GM18526 (cell line): ENCODE measurements around the gene CDH24.

Experiments used
- POLR2A ChIP-seq: IDR thresholded peaks from 3 replicates; pipeline ENCODE4 v1.6.1; 2011; ENCODE audit not compliant: insufficient read length; ENCODE audit errors: extremely low read depth

Gene CDH24

DNA sequence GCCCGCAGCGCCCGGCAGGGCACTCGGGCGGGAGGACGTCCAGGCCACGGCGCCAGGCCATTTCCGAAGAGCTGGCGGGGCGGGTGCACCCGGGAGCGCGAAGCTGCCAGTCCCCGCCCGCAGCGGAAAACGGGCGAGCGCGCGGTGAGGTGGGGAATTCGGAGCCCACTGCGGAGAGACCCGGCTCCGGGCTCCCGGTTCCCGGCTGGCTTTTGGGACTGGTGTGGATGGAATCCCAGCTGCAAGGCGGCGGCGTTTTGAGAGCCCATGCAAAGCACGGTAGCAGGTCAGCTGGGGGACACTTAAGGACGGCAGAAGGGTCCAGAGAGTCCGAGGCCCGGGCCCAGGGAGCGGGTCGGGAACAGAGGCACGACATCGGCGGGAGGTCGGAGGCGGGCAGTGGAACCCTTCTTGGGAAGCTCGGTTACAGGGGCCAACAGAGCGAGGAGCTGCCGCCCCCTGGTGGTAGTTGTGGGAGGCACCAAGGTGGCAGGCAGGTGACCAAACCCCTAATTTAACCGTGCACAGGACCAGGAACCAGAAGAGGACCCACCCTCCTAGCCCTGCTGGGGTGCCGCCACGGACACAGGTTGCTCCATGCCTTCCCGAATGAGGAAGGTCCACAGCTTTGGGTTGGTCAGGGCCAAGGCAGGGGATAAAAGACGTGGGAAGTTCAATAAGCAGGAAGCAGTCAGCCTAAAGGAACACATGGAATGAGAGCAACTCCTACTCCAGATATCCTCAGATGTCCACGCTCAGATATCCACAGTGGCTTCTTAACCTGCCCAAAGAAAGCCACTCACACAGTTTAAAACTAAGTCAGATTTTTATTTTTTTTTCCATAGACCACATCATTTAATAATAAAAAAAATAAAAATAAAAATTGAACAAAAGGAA is 685 bp upstream of the CDH24 start:
- TF ChIP-seq POLR2A, result peak; percentile 33

DNA sequence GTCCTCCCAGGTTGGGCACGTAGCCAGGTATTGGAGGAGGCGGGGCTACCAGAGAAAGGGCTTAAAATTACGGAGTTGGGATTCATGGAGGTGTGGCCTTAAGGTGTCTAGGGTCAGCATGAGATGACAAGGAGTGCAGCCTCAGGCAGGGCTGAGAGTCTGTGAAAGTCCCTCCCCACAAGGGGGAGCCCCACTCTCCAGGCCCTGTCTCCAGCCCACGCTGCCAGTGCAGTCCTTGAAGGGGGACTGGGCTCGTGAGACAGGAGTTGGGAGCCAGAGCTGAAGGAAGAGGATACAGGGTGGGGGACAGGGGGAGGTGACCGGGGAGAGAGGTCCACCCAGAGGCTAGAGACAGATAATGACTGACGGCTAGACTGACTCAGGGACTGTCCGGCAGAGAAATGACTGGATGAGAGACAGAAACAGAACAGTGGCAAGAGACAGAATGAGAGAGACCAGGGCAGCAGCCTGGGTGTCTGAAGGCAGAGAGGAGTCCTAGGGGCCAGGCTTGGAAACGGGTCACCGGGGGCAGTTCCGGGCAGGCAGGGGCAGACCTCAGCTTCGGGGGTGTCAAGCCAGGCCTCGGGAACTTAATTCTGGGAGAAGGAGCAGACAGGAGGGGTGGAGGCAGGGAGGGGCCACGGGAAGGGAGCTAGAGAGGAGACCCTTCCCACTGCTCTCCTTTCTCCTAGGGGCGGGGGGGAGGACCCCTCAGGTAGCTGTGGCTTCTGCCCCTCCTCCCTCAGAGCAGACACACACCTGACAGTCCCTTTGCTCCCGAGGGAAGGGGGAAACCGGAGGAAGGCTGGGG is 970 bp downstream of the CDH24 start:
- TF ChIP-seq POLR2A, result no peak

DNA sequence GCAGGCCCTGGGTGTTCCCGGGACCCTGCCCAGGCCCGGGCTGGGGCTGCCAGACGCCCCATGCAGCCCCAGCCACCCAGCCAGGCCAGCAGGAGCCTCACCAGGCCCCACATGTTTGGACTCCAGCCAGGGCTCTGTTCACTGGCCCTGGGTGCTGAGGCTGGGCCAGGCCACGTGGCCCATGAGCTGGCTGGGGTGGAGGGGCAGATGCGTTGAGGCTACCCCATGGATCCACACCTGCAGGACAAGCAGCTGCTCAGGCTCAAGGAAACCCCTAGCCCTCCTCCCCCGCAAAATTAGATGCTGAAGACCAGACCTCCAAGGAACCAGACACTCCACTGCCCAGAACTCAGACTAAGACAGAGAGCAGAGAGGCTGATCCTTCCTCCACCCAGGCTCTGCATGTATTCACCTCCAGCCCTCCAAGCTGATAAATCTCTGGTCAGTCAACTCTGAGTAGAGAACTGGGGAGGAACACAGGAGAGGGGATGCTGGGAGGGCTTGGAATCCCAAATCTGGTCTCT is 1.6 kb downstream of the CDH24 start:
- no peak for TF ChIP-seq POLR2A

DNA sequence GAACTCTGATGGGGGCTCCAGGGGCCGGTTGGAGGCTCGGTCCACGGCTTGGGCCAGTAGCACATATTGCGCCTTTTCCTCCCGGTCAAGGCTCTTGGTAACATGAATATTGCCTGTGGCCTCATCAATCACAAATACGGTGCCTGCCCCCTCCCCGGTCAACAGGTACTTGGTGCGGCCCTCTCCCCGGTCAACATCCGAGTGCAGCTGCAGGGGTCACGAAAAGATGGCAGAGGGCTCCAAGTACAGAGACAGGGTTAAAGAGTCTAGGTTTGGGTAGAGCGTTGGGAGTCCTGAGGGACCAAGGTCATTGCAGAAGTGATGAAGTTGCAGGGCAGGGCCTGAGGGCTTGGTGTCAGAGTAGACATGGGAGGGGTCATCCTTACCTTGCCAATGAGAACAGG is 2.2 kb downstream of the CDH24 start:
- TF ChIP-seq POLR2A, result no peak

DNA sequence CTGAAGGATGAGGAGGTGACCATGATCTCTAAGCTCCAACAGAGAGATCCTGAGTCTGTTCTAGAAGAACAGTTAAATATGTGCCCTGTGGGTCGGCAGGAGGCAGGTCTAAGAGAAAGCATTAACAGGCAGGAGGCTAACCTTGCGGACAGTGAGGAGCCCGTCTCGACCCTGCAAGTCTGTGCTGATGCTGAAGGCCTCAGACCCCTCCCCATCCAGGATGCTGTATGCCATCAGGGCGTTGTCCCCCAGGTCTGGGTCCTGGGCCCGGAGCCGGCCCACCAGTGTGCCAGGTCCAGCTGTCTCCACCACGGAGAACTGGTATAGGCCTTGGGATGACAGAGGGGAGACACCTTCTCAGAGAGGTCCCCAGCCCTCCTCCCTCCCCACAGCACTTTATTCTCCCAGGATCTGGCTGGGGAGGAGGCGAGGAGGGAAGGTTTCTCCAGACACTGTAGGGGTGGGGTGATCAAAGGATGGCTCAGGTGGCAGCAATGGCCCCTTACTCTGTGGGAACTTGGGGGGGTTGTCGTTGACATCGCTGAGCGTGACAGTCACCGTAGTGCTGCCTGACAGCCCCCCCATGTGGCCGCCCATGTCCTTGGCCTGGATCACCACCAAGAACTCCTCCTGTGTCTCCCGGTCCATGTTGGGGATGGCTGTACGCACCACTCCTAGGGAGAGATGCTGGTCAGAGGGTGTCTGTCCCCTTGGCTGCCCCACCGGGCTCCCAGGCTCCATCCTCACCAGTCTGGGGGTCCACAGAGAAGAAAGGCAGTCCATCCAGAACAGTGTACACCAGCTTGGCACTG is 3.1 kb downstream of the CDH24 start:
- TF ChIP-seq POLR2A, result no peak

DNA sequence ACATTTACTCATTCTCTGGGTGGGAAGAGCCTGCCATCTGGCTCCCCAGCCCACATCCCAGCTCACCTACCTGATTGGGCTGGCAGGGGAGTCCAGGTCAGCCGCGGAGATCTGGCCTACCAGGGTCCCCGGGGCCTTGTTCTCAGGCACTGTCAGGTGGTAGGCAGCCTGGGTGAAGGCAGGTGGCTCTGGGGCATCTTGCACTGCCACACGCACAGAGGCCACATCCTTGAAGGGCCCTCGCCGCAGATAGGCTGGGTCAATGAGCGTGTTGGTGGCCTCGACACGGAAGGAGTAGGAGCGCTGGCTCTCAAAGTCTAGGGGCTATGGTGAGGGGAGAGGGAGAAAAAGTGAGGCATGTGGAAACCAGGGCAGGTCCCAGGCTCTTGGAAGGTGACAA is 3.9 kb downstream of the CDH24 start:
- TF ChIP-seq POLR2A, result no peak

DNA sequence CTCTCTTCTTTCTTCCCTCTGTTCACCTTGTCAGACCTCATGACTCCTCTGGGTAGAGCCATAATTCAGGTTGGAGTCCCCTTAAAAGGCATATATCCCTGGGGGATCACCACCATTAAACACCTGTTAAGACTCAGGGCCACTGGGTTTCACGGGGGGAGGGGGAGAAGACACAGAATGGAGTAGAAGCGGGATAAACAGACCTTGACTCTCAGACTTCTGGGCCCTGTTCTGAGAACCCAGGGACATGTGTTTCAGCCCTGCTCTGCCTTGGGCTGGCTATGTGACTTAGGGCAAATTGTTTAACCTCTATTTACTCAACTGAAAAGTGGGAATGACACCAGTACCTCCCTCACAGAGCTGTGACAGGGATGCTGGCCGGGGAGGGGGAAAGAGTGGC is 4.6 kb downstream of the CDH24 start:
- TF ChIP-seq POLR2A, result no peak

DNA sequence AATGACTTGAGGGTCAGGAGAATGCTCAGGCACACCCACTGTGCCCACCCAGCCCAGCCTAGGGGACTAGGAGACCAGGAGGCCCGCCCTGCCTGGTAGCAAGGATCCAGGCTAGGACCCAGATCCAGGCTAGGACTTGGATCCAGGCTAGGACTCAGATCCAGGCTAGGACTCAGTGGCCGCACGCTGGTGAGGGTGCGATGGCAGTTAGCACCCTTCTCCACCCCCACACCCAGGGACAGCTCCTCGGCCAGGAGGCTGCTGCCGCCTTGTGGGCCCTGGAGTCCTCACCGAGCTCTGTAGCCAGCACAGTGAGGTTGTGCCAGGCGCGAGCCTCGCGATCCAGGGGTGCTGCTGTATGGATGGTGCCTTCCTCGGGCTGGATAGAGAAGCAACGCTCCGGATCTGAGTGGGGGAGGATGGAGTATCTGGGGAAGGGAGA is 5.1 kb downstream of the CDH24 start:
- TF ChIP-seq POLR2A, result no peak

DNA sequence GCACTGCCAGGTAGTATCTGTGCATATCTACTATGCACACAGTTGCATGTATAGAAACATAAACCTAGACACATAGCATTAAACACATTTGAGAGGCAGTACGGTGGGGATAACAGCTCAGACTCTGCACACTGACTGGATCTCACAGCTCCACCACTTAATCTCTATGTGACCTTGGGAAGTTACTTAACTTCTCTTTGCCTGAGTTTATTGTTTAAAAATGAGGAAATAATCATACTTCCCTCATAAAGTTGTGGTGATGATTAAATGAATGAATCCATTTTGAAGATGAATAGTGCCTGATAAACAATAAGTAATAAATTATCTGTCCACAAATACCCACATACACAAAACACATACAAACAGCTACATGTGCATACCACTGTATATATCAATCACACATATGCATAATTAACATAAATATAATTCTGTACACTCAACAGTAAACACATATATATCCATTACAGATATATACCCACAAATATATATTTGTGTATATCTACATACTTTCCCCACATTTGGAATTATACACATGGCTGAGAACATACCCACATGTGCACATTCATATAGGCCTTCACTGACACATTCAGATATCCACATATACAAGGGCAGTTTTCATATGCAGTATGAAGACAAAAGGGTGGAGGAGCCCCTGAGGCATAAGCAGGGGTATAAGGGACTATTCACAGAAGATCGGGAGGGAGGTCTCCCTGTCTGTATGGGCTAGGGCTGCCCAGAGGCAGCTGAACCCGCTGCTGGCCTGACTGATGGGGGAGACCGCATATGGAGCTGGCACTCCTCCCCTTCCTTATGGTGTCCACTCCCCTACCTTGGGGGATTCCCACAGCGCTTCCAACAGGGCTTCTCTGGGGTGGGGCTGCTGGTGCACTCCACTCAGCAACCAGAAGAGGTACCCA is 5.9 kb downstream of the CDH24 start:
- no peak for TF ChIP-seq POLR2A

DNA sequence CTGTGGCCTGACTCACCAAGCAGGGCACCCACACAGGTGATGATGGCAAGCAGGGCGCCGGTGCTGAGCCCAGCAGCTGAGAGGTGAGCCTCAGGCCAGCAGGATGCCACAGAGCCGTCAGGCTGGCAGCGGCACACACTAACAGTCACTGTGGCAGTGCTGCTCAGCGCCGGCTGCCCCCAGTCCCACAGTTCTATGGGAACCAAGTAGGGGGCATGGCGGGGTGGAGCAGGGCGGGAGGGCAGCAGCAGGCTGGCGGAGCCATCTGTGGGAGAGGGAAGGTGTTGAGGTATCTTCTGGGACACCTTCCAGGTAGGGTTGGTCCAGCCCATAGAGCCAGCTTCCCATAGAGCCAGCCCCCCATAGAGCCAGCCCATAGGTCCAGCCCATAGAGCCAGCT is 8.3 kb downstream of the CDH24 start:
- no peak for TF ChIP-seq POLR2A

DNA sequence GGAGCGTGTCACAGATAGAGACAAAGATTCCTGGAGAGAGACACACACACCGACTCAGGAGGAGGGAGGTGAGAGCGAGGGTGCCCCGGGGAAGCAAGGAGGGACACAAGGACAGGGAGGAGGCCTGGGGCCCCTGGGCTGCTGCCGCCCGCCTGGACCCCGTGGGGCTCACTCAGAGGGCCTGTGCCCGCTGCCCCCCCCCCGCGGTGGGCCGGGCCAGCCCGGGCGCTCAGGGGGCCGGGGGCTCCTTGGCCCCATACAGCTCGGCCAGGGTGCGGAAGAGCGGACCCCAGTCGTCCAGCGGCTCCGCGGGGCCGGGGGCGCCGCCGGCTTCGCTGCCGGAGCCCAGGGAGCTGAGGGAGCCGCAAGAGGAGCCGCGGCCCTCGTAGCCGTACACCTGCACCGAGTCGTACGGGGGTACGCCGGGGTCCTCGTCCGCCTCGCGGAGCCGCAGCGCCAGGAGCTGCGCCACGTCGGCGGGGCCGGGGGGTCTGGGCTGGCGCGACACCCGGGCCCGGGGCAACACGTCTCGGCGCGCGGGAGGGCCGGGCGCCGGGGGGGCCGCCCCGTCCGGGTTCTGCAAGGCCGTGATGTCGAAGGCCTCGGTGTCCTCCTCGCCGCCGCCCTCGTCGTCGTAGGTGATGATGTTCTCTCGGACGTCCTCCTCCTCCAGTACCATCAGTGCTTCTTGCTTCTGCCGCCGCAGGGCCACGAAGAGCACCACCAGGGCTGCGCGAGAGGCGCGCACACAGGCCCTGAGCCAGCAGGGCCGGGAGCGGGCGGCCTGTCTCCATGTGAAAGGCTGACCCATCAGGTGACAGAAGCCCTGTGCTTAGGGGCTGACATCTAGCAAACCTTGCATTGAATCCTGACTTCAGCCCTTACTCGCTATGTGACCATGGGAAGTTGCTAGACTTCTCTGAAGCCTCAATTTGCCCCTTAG is 9.3 kb downstream of the CDH24 start:
- TF ChIP-seq POLR2A, result no peak

DNA sequence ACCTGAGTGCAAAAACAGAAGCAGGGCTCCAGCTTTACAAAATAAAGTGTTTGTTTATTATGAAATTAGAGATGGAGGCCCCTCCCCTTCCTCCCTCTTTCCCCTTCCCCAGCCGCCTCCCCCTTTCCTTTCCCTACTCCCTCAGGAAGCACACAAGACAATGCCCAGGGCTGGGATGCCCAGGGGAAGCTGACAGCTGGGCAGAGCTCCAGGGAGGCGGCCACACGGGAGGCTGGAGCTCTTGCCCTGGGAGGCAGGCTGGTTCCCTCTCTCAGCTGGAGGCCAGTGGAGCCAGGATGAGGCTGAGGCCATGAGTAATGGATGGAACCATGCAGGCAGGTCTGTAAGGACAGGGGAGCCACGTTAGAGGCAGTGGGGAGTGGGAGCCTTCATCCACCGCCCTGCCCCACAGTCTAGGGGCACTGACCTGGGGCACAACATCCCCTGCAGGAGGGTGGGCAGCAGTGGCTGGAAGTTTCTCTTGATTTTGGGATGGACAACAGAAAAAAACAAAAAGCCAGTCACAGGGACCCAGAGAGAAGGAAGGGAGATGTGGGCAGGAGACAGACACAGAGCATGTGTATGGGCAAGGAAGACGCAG is 10.2 kb downstream of the CDH24 start:
- TF ChIP-seq POLR2A, result no peak

DNA sequence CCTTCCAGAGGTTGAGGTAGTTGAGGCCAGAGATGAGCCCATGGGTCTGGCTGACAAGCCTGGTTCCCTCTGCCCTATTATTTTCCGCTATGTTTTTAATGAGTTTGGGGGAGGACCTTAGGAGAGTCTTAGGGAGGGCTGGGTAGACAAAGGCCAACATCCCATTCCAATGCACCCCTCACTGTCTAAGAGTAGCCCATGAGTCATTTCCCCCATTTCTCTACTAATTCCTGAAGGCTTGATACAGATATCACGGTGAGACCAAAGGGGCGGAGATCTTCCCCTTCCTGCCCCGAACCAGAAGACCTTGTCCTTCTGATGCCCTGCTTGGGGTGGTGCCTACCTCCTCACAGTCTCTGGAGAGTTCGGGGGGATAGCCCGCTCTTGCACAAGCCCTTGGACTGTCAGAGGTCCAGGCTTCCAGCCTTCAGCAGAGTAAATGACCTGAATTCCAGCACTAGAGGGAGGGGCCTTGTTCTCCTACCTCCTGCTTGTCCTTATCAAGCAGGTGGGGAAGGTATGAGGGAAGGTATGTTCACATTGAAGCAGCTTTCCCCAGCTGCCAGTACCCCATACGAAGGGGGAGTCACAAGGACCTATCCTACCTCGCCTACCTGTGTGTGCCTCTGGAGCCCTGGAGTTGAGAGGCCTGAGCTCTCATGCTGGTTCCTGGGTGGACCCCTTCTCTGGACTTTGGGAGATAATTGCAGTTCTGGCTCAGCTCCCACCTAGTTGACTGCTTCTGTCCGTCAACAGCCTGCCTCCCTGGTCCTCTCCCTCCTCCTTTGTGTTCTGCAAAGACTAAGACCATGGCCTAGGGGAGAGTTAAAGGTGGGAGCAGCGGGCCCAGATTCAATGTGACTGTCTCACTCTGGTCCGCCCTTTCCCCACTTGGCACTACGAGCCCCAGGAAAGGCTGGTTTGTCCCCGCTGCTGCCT is 11.6 kb downstream of the CDH24 start:
- TF ChIP-seq POLR2A, result no peak
